C4-2B (cell line): ENCODE data around the gene PPP1R27.

Experiments
- H3K27ac ChIP-seq: fragments of 450-650 bp; 2 replicates; pipeline ENCODE4 v1.5.1; 2017
- ZFX ChIP-seq: fragments of 450-650 bp; IDR thresholded peaks from 2 replicates; pipeline ENCODE4 v1.6.1; 2017
- TF ChIP-seq, protein P1 (sequence below): fragments of 450-650 bp; conservative IDR thresholded peaks from 2 replicates; pipeline ENCODE4 v1.5.1; 2017; ENCODE audit warnings: mild to moderate bottlenecking

Gene PPP1R27

DNA sequence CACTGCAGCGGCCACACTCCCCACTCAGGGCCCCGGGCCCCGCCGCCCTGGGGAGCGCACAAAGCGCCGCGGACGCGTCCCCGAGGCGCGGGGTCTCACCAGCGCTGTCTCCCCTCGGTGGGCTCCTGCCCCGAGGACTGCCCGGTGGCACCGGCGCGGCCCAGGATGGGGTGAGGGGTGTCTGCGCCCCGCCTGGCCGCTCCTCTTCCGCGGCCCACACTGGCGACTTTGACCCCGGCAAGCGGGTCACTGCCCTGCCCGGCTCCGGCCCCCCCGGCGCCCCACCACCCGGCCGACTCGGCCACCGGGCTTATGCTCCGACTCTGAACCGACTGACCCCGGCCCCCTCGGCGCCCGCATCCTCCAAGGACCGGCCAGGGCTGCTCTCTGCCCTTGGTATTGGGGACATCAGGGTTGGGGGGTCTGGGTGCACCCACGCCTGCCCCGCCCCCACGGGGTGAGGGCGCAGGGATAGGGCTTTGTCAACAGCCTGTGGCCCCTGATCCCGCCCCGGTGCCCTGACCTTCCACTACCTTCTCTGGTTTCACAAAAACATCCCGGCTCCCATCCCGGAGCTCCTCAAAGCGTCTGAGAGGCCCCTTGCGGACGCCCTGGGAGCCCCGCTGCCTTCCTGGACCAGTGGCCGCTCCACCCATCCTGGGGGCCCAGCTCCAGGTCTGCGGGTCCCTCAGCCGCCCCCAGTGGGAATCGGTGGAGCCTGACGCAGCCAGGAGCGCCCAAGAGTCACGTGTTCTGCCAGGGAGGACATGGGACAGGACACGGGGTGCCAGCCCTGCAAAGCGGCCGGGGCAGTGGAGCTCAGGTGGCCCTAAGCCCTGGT is 30.1 kb downstream of the PPP1R27 start:
- TF ChIP-seq ZFX = no peak
- TF ChIP-seq, protein P1, sequence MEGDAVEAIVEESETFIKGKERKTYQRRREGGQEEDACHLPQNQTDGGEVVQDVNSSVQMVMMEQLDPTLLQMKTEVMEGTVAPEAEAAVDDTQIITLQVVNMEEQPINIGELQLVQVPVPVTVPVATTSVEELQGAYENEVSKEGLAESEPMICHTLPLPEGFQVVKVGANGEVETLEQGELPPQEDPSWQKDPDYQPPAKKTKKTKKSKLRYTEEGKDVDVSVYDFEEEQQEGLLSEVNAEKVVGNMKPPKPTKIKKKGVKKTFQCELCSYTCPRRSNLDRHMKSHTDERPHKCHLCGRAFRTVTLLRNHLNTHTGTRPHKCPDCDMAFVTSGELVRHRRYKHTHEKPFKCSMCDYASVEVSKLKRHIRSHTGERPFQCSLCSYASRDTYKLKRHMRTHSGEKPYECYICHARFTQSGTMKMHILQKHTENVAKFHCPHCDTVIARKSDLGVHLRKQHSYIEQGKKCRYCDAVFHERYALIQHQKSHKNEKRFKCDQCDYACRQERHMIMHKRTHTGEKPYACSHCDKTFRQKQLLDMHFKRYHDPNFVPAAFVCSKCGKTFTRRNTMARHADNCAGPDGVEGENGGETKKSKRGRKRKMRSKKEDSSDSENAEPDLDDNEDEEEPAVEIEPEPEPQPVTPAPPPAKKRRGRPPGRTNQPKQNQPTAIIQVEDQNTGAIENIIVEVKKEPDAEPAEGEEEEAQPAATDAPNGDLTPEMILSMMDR = no peak
- no peak overlapping the region for H3K27ac ChIP-seq

DNA sequence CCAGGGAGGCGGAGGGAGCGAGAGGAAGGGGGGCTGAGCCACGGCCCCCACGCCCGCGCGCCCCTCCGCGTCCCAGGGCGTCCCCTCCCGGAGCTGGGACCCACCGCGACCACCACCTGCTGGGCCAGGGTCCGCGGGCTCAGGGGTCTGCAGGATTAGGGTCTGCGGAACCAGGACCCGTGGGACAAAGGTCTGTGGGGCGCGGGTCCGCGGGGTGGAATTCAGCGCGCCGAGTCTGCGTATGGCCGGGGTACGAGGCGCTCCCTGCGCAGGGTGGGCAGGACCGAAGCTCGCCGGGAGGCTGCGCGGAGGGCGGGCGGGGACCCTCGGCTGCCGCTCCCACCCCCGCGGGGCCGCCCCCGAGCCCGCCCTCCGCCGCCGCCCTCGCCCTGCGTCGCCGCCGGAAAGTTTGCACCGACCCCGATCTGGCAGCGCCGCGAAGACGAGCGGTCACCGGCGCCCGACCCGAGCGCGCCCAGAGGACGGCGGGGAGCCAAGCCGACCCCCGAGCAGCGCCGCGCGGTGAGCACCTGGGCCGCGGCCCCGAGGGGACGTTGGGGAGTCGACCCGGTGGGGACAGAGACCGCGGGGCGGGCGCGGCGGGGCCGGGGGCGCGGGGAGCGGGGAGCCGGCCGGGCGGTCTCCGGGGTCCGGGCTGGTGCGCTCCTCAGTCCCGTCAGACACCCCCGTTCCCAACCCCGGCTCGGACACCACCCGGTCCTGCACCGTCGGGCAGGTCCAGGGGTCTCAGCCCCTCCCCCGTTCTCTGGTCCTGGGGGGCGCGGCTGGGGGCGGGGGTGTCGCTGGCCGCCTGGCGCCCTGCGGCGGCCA is 30.9 kb downstream of the PPP1R27 start, which contains the start of gene GCGR:
GCGR (plus strand) TSS at position 423 of the 831 bp plus-strand sequence. CDS start 4,869 bp downstream, outside the sequence.
- no peak within 1 kb of the TSS for H3K27ac ChIP-seq
- TF ChIP-seq, protein P1 = no peak
- no peak for TF ChIP-seq ZFX

DNA sequence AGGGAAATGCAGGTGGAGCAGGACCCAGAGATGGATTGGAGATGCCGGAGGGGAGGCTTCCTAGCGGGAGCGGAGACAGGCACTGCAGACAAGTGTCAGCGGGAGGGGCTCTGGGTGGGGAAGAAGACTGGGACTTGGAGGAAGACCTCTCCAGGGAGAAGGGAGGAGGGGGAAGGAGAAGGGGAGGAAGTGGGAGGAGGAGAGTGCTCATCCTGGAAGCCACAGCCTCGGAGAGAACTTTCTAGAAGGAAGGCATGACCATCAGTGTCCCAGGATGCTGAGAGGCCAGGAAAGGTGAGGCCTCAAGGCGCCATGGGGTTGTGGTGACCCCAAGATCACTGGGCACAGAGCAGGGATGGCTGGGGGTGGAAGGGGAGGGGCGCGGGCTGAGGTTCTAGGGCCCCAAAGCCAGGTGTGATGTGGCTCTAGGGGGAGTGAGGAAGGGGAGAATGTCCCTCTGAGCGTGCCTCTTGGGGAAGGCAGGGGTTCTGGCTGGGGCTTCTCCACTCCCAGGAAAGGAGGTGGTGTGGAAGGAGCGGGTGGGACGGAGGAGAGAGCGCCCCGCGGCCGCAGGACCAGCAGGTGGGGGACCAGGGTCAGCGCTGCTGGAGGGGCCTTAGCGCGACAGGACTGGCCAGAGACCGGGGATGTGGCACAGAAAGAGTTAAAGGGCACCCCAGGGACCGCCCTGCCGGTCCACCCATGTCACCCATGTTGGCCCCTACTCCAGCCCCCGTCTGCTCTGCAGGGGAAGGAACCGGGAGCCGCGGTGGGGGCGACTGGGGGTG is 31.8 kb downstream of the PPP1R27 start:
- no peak overlapping the region for H3K27ac ChIP-seq
- TF ChIP-seq ZFX = no peak
- TF ChIP-seq, protein P1 = no peak

DNA sequence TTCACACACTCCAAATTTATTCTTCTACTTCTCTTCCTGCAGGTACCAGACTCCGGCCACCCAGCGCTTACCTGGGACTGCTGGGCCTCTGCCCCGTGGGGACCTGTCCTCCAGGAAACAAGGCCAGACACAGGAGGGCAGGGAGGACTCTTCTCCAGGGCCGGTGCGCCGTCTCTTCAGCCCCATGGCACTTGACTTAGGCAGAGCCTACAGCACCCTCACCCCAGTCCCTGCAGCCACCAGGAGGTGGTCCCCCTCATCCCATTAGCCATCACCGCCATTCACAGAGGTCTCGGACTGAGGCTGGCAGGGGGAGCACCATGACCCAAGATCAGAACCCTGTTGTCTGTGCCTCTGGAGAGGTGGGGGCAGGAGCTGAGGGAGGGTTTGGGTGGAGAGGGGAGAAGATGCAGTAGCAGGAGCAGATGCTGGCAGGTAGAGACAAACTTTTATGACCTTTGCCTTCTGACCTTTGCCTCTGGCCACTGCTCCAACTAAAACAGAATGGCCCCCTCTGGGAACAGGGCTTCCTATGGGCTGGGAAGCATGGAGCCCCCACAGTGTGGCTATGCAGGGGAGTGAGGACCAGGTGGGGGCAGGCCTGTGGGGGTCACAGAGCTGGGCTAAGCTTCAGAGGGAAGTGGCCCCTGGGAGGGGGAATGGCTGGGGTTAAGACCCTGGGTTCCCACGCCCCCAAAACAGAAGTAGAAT is 32.6 kb downstream of the PPP1R27 start:
- H3K27ac ChIP-seq = no peak overlapping the region
- TF ChIP-seq, protein P1 = no peak
- TF ChIP-seq ZFX = no peak

DNA sequence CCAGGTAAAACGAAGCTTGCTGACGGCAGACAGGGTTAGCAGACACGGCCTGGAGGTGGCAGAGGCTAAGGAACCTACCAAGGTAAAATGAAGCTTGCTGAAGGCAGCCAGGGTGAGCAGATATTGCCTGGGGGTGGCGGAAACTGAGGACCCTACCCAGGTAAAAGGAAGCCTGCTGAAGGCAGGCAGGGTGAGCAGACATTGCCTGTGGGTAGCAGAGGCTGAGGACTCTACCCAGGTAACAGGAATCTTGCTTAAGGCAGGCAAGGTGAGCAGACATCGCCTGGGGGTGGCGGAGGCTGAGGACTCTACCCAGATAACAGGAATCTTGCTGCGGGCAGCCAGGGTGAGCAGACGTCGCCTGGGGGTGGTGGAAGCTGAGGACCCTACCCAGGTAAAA is 33.5 kb downstream of the PPP1R27 start:
- TF ChIP-seq, protein P1 = no peak
- no peak for TF ChIP-seq ZFX
- H3K27ac ChIP-seq = no peak overlapping the region

DNA sequence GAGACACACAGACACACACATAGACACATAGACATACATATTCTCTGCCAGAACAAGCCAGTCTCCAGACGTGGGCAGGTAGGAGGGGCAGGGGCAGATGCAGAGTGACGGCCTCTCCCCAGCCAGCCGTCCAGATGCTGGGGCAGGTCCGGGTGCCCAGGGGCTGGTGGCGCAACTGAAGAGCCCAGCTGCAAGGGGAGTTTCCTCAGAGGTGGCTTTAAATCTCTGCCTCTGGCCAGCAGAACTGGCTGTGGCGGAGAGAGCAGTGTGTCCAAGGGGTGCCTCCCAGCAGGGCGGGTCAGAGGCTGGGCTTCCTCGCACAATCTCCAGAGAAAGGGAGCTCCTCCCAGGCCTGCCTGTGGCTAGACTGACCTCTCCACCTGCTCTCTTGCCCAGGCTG is 40.3 kb downstream of the PPP1R27 start:
- TF ChIP-seq, protein P1 = no peak
- no peak for TF ChIP-seq ZFX
- no peak overlapping the region for H3K27ac ChIP-seq
